B cell (primary cell): ENCODE measurements around the gene CLCN2.

ENCODE experiments used
- EZH2 ChIP-seq: IDR thresholded peaks from 2 replicates; pipeline ENCODE4 v1.6.1; 2012; ENCODE audit warnings: borderline replicate concordance, low read depth, mild to moderate bottlenecking, moderate library complexity, low read length; ENCODE audit not compliant: insufficient read depth, poor library complexity, severe bottlenecking
- TF ChIP-seq, protein P1 (sequence below): fragments of 200-600 bp; IDR thresholded peaks from one replicate; pipeline ENCODE4 v1.8.0; 2022; ENCODE audit warnings: antibody characterized with exemption, mild to moderate bottlenecking

DNA sequence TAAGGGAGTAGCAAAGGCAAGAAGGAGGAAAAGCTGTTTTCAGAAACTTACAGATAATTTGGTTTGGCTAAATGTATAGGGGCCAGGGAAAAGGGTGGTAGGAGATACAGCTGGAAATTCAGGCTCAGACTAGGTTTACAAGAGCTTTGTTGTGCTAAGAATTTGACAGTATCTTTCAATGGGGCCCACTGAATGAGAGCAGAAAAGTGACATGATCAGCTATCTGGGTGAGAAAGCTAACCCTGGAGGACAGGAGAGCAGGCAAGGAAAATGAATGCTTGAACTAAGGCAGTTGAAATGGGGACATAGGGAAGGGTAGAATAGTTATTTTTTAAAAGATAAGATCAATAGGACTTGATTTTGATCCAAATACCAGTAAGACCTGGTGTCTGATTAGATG, 49.8 kb downstream of the CLCN2 start:
- TF ChIP-seq EZH2: no peak
- TF ChIP-seq, protein P1, sequence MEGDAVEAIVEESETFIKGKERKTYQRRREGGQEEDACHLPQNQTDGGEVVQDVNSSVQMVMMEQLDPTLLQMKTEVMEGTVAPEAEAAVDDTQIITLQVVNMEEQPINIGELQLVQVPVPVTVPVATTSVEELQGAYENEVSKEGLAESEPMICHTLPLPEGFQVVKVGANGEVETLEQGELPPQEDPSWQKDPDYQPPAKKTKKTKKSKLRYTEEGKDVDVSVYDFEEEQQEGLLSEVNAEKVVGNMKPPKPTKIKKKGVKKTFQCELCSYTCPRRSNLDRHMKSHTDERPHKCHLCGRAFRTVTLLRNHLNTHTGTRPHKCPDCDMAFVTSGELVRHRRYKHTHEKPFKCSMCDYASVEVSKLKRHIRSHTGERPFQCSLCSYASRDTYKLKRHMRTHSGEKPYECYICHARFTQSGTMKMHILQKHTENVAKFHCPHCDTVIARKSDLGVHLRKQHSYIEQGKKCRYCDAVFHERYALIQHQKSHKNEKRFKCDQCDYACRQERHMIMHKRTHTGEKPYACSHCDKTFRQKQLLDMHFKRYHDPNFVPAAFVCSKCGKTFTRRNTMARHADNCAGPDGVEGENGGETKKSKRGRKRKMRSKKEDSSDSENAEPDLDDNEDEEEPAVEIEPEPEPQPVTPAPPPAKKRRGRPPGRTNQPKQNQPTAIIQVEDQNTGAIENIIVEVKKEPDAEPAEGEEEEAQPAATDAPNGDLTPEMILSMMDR: no peak
